GM19395 (cell line): ENCODE data around the gene ITGB4.

Source experiments
- ATAC-seq: cut with Tn5 transposase; IDR thresholded peaks from one replicate; pipeline ENCODE4 v1.9.1; 2021; ENCODE audit warnings: mild to moderate bottlenecking, moderate library complexity; ENCODE audit not compliant: unreplicated experiment

The ITGB4 gene

DNA sequence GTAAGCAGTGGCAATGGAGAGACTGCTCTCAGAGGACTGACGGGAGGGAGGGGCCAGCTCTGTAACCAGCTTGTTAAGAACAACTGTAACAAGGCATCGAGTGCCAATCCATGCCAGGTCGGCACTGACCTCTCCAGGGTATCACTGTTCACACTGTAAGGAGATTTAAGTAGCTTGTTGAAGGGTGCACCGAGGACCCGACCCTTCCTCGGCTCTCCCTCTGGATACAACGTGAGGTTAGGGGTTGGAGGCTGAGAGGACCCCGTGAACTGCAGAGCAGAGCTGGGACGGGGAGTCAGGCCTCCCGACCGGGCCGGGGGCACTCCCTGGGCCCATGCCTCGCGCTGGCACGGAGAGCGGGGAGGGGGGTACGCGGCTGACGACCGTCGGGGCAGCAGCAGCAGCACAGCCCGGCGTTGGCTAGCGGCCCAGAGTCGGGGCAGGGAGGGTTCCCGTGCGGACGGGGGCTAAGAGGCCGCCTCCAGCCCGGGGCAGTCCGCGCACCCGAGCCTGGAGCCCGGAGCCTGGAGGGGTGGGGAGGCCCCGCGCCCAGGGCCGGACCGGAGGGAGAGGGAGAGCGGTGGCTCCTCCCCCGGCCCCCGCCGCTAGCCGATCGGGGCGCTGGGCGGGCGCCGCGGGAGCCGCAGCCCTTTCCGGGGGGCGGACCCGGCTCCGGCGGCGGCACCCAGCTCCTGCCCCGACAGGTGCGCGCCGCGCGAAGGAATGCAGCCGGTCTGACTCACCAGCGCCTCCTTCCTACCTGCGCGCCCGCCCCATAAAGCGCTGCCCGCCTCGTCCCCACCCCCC is at the start of gene ITGB4:
Gene ITGB4 (plus strand): TSS at position 804 of the 807 bp plus-strand sequence. CDS start 3,245 bp downstream, outside the sequence.
- ATAC-seq = no peak

DNA sequence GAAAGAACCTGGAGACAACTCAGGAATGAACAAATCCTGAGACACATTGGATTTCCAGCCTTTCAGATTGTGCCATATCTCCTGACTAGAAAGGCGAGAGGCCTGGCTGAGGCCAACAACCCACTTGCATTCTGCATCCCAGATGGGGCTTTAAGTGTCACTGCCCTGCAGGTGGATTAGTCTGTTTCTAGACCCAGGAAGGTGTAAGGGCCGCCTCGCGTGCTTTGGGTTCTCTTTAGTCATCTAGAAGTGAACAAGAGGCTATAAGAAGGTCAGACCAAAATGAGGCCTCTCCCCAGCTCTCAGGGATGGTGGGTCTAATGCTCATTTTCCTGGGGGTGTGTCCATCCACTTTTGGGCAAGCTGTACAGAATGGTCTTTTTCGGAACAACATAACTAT is 49.2 kb upstream of the ITGB4 start:
- no peak for ATAC-seq

DNA sequence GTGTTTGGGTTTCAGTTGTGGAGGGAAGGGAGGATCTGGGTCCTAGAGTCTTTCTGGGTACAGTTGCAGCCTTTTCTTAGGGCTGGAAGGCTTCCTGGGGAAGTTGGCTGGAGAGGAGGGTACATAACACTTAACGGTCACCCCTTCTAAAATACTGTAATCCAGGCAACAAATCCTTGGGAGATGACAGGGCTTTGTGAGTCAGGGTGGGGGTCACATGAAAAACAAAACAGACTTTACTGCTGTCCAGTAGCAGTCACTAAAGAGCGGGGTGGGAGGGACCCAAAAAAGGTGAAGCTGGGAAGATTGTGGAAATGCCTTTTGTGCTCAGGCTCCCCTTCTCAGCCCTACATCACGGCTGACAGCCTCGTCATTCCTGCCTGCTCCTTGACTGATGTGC is 47.8 kb upstream of the ITGB4 start:
- no peak for ATAC-seq

DNA sequence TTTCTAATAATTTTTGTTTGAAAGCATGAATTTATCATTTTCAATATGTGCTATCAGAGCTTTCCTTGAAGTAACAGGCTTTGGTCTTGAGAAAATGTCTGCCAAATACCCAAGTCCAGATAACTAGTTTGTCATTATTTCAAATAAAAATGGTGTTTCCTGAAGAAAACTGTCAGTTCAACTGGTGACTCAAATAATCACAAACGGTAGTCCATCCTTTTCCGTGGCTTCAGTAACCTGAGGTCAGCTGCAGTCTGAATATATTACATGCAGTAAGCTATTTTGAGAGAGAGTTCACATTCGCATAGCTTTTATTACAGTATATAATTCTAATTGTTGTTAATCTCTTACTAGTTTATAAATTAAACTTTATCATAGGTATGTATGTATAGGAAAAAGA is 44.8 kb upstream of the ITGB4 start:
- ATAC-seq = no peak

DNA sequence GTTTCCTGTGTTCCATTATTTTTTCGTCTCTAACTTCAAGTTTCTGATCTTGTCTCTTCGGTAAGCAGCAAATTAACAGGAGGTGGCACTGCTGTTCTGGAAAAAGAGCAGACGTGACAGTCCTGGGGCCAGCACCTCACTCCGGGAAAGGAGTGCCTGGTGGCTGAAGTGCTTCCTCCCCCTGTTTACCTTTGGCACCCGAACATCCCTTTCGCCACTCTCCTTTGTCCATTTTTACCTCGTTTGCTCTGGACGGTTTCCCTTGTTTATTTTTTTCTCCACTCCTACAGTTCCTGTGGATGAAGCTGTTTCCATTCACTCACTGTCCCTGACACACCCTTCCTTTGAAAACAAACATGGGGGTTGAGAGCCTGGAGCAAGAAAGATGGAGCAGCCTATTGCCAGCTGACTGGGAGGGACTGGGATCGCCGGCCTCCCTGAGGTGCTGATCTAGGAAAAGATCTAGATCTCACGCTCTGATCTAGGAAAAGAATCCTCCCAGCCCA is 41.5 kb upstream of the ITGB4 start:
- ATAC-seq = no peak

DNA sequence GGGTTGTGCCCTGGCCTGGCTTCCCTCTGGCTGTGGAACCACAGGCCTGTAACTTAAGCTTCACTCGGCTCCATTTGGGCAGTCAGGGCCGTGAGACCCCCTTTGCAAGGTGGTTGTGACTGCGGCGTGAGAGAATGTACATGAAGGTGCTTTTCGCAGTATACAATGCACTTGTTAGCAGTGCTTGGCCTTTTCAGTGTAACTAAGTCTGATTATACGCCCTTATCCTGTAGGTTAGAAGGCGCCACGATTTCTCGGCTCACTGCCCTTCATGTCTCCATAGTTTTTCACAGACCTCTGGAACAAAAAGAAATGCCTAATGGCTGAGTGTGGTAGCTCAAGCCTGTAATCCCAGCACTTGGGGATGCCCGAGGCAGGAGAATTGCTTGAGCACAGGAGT is 40.8 kb upstream of the ITGB4 start:
- no peak for ATAC-seq

DNA sequence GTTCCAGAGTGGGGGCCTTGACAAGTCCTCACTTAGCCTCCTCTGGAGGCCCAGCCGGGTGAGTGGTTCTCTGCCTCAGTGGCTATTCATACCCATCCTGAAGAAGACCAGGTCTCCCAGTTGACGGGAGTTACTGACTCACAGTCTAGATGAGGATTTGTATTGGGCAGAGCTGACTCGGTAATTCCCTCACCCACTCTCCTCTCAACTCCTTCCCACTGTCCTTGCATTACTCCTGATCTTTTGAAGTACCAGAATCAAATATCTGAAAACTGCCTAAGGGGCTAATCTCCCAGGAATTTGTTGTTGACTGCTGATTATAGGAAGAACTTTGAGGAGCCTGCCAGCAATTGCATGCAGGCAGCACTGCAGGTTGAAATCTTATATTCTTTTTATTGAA is 40.0 kb upstream of the ITGB4 start:
- ATAC-seq = no peak

DNA sequence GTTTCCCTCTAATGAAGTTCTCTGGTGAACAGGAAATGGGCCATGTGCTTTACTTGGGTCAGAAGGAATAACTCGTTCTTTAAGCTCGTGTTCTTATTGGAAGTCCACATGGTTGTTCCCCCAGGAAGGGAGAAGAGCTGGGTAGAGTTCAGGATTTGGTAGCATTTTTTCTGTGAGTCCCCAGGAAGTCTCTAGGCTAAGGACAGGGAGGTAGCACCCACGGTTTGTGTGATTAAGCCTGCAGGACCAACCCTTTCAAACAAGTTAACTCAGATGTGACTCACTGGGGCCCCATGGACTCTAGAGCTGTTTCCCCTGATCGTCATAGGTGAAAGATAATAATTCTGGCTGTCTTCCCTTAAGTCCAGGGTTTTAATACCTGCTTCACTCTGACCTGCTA is 37.7 kb upstream of the ITGB4 start:
- ATAC-seq = no peak

DNA sequence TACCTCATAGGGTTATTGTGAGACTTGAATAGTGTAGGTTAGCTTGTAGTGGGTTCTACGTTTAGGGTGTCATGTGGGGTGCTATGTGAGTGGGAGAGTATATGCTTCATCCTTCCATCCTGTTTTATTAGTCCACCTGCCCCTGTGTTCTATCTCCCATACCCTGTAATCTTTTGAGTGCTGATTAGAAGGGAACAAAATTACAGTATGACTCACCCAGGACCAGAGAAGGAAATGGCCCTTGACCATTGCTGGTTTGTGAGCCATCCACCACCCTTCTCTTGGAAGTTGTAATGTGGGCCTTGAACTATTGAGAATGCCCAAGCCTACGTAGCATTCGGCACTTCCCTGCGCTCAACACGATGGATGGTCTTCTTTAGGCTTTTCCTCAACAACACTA is 37.0 kb upstream of the ITGB4 start:
- no peak for ATAC-seq

DNA sequence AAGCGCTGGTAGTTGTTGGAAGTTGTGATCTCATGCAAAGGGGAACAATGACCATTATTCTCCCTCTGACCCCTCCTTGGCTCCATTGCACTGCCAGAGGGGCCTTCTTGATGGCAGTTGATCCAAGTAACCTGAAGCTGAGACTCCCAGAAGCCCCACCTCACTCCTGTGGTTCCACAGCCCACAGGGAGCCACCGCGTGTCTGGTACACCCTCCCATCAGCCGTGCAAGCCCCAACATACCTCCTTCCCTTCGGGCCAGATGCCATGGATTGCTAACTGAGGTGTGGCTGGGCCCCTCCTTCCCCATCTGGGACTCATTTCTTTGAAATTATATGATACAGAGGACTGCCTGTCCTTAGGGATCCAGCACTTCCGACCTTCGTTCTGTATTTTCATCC is 36.3 kb upstream of the ITGB4 start:
- ATAC-seq = no peak

DNA sequence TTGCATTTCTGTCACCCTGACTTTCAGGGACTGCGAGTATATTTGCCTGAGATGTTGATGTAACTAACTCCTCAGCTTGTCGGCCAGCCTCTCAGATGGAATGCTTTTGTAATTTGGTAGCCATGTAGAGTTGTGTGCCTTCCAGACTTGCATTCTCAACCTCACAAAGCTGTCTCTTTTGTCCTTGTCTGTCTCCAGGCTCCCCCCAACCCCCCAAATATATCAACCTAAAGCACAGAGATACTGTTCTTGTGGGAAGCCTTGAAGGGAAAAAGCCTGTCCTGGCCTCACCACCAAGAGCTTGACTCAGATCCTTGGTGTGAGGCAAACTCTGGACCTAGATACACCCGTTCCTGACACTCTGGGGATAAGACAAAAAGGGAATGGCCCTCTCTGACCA is 35.8 kb upstream of the ITGB4 start:
- ATAC-seq = no peak

DNA sequence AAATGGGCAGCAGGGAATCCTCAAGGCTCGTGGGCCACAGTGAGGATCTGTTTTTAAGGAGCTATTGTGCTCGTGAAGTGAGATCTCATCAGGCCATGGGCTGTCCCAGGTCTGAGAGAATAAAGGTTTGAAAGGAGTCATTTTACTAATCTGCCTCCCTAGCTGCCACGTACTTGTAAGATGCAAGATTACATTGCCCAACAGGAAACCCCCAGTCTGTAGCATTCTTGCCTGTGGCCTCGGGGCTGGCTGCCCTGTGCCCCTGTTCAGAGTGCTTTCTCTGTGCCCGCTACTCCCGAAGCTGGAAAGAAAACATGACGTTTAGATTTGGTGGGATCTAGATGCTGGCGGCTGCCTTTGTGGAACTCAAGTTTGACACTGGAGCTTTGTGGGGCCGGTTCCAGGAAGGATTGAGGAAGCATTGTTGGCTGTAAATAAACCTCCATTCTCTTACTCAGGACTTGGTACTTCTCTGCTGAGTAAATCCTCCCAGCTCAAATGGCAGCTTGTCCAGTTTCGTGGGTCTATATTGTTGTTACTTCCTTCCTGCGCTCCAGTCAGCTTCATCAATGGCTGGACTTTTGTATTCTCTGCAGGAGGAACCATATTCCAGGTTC is 32.9 kb upstream of the ITGB4 start:
- ATAC-seq = no peak

DNA sequence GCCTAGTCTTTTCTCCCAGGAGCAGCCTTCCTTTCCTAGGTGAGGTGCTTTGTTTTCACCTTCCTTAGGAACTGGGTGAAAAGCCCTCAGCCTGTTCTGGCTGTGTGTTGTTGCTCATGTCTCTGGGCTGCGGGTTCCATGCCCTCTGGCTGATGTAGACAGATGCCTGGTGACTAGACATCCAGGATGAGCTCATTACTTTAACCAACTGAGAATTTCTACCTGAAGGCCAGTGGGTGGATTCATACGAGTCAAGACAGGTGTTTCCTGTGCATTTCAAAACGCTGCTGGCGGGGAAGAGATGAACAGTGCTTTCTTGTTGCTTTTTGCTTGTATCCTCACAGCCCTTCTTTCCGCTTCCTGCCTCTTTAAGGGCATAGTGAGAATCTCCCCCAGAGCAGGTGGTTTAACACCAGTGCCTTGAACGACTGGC is 31.8 kb upstream of the ITGB4 start:
- peak; percentile 57 for ATAC-seq

DNA sequence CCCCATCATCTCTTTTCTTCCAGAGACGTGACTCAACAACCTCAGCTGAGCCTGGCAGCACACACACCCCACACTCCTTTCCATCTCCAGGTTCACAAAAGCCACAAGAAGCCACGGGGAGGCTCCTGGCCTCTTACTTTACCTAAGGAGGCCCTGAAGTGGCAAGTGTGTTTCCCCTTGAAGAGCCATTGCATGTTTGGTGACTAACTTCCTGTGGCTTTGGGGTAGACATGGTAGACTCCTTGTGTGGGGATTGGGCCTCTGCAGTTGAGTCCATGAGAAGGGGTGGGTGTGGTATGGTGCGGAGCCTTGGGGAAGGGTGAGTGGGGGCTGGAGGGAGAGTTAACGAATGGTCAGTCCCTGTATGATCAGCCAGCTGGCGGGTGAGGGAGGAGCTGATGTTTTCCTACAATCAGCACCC is 29.9 kb upstream of the ITGB4 start:
- ATAC-seq = no peak

DNA sequence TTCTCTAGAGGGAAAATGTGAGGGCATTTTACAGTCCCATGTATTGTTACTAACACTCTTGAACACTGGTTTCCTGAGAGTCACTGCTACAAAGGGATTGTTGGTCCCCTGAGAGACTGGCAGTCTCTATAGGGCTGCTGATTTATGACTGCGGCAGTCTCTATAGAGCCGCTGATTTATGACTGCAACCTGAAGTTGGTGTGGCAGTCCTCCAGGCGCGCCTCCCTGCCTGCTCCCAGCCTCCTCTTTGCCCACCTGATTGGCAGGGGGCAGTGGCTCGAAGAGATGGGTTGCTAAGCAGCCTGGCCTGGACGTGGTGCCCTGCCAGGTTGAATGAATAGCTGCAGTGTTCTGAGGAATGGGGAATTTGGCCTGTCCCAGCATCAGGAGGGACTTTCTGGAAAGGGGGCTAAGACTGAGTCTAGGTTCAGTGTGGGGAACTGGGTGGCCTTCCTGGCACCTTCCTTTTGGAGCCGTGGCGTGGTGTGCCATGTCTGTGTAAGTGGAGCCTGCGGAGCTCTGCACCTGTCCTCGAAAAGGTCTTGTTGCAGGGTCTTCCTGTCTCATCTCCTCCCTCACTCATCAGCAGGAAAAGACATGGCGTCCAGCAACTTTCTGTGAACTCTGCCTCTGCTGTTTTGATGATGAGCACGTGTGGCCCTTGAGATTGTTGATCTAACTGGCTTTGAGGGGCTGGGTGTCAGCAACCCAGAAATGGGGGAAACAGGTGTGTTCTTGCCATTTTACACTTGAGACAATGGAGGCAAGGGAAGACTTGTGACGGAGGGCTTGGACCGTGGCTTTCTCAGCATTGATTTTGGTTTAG is 29.2 kb upstream of the ITGB4 start:
- no peak for ATAC-seq

DNA sequence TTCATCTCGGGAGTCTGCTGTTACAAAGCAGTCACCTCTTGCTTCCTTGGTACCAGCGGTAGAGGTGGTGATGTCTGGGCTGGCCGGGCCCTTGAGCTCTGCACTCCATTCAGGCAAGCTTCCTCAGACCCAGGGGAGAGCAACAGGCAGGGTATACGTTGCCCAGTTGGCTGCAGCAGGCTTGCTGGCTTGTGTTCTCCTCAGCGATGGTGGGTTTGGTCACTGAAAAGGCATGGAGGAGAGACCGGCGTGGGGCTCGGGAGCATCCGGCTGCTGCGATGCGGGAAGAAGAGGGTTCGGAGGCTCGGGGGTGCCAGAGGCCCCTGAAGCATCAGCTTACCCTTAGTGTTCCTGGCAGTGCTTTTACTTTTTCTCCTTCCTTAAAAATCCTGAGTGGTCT is 28.3 kb upstream of the ITGB4 start:
- no peak for ATAC-seq

DNA sequence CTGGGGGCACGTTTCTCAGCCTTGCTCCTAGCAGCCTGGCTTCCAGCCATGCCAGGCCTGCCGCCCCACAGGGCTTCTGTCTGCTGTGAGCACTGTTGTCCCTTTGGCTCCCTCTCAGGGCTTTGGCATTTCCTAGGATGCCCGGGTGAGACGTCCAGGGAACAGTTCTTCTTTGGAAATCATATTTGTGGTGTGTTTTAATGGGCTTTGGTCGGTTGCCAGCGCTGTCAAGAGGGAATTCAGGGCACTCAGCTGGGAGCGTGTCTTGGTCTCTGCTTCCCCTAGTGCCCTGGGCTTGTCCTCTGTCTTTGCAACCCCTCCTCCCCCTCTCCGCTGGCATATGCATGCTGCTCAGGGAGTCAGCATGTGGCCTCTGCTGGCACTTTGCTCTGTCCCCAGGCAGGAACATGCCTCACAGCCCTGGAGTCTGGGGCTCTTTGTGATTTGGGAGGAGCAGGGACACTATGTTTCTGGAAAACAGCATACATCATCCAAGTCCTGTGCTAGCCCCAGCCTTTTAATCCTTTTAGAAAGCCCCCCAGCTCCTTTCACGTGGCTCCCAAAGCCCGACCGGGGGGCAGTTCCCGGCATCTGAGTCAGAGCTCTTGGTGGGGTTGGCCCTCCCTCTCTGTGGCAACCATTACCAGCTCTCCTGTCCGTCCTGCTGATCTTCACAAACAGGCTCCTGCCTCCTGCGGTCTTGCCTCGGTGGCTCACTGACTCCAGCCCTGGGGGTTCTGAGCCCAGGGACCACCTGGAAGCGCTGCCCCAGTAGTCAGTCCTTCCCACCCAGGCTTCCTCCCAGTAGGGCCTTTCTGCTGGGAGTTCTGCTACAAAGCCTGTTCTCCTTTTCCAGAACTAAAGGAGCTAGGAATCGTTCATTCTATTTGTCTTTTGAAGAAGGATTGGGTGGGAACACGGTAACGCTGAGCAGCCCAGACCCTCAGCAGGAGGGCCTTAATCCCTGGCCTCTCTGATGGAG is 27.5 kb upstream of the ITGB4 start:
- no peak for ATAC-seq

DNA sequence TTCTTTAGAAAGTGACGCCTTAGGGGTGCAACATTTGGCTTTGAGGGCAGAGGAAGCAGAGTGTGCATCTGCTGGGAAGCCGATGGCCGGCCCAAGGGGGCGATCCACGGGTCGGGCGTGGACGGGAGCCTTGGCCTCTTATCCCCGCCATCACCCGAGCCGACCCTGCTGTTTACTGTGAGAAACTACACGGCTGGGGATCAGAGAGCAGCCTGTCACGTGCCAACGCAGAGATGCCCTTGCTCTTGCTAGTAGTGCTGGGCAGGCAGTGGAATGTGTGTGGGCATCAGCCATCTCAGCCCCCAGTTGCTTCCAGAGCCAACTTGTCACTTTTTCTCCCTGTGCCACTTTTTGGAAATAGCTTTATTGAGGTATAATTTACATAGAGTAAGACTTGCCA is 26.7 kb upstream of the ITGB4 start:
- ATAC-seq = no peak

DNA sequence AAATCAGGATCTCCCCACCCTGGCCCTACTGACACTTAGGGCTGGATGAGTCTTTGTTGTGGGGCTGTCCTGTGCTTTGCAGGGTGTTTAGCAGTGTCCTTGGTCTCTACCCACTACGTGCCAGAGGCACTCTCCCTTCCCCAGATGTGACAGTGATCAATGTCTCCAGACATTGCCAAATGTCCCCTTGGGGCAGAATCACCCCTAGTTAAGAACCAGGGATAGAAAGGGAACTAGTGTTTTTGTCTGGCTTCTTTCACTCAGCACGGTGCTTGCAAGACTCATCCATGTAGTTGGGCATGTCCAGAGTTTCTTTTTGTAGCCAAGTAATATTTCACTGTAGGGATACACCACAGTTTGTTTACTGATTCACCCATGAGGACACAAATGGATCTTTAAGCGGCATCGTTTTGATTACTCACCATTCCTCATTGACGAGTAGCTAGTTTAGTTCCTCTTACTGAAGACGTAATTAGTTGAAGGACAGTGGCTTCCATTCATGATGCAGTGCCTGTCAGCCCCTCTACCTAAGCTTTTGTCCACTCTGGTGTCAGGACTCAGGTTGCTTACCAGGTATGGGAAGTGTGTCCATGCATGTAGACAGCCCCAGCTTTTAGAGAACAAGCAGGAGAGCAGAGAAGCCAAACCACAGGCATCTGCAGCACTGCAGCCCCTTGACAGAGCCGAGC is 26.0 kb upstream of the ITGB4 start:
- no peak for ATAC-seq

DNA sequence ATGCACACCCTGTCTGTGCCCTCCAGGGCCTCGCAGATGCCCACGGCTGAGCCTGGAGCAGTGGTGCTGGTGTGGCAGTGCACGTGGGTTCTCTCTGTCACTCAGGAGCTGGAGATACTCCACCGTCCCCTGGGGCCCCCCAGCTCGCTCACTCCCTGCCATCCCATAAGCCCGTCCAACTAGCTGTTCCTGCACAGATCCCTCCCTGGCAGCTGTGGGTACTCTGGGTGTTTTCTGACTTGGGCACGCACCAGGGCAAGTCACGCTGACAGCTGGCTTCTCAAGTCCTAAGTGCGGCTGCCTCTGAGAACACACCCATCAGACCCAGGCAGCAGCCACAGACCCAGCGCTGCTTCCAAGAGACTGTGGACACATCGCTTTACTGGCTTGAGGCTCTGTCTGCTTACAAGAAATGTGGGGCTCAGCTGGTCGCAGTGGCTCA is 25.4 kb upstream of the ITGB4 start:
- ATAC-seq = no peak
